NCI-H1694 treated with DMSO at 0.1 percent for 48 hours (cell line): Measurements from ENCODE around the gene CITED2.
A peak's percentile ranks its signal among the peaks of the same experiment; 100 is the strongest.

Source experiments
- DNase-seq: peaks from one replicate; lab custom pipeline; 2025; lab: John Stamatoyannopoulos, UW

Gene CITED2

DNA sequence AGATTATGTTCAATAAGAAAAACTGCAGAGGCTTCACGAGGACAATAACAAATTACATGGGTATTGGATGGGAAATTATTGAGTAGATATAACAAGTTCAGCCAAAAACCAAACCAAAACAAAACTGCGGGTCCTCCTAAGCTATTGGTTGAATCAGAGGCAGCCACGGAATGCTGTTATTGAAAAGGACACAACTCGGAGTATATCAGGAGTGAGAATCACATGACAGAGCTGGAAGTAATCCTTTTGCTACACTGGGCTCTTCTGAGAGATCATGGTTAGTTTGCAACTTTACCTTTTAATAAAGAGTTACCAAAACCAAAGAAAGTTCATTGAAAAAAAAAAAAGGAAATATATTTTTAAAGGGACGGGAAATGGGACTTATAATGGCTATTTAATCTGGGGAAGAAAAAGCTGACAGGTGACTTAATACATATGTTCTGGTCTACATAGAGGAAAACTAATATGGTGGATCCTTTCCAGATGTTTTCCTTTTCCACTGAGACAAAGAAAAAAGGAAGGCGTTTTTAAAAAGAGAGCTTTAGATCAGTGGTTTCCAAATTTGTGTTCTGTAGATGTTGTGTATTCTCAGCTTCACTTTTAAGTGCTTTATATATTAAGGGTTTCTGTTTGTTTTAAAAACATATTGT is 6.9 kb upstream of the CITED2 start:
- DNase-seq, result no peak

DNA sequence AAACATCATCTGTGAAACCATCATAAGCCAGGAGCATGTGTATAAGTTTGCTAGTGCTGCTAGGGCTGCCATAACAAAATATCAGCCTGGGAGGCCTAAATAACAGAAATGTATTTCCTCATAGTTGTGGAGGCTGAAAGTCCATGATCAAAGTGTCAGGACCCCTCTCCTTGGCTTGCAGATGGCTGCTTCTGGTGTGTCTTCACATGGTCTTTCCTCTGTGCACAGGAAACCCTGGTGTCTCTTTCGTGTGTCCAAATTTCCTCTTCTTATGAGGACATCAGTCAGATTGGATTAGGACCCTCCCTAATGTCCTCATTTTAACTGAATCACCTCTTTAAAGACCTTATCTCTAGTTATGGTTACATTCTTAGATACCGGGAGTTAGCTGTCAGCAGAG is 6.2 kb upstream of the CITED2 start:
- no peak for DNase-seq

DNA sequence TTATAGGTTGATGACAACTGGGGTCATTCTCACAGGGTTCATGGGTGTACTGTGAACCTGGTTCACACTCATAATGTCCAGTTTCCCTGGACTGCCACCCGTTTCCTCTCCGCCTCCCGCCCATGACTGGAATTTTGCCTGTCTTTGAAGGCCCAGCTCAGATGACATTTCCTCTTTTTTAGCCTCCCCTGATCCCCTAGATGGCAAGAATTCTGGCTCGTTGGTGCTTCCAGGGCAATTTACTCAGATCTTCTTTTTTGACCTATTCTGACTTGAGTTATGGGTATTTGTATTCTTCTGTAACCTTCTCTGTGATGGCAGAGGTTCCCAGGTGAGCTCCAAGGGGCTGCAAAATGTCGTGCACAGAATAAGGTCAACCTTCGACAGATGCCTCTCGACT is 5.7 kb upstream of the CITED2 start:
- DNase-seq, result no peak

DNA sequence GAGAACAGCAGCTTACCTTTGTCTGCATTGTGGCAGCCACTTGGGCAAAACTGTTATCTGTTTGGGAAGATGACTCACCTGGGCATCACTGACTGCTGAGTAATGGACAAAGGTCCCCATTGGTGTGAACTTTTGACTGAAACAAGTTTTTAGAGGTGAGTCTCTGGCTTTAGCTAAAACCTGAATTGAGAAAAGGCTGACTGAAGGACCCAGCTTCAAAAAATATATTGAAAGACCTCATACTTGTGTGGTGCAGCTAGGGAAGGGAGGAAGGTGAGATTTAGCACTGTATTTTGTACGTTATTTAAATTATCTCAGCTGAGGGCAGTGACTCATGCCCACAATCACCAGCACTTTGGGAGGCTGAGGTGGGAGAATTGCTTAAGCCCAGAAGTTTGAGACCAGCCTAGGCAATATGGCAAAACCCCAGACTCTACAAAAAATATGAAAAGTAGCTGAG is 4.5 kb upstream of the CITED2 start:
- DNase-seq, result no peak

DNA sequence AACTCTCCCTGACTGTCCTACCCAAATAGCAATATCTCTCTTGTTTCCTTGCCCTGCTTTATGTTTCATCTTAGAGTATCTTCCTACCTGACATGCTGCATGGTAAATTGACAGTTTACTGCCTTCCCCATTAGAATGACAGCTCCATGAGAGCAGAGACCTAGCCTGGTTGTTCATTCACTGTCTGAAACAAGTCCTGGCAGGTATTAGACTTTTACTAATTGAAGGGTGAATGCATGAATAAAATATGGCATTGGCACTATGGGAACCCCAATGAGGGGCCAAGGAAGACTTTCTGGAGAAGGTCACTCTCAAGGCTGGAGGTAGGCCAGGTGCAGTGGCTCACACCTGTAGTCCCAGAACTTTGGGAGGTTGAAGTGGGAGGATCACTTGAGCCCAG is 3.8 kb upstream of the CITED2 start:
- DNase-seq, result no peak

DNA sequence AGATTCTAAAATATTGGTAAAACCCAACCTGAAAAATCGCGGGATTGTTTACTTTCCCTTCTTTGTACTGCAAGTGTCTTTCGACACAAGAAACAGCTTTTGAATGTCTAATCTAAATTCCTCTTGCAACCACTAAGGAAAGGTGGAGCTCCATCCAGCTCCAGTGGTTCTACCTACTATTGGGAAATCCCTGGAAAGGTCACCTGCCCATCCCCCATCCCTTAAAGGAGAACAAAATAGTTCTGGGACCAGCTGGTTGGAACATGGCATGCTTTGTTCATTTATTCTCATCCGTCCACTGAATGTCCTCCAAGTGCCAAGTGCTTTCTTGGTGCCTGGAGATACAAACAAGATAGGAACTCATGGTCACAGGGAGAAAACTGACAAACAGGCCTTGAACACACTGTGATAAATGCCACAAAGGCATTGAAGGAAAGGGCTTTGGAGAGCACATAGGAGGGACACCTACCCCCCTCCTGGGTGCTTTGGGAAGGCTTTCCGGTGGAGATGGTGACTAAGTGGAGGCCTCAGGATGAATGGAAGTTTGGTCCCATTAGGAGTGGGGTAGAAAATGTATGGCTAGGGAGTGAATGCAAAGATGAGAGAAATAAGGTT is 2.3 kb upstream of the CITED2 start:
- DNase-seq, result no peak

DNA sequence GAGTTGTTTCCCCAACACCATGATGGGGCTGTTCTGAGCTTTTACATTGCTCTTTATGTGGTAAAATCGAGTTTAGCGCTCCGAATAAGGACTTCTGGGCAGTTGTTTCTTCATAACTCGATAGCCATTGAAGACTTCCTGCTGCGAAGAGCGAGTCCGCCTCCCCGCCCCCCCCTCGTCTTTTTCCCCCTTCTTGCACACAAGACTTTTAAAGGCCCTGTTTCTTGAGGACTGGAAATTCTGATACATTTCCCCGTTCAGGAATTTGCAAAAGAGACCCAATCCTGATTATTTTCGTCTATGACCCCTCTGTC is 1.5 kb upstream of the CITED2 start:
- DNase-seq, result no peak

DNA sequence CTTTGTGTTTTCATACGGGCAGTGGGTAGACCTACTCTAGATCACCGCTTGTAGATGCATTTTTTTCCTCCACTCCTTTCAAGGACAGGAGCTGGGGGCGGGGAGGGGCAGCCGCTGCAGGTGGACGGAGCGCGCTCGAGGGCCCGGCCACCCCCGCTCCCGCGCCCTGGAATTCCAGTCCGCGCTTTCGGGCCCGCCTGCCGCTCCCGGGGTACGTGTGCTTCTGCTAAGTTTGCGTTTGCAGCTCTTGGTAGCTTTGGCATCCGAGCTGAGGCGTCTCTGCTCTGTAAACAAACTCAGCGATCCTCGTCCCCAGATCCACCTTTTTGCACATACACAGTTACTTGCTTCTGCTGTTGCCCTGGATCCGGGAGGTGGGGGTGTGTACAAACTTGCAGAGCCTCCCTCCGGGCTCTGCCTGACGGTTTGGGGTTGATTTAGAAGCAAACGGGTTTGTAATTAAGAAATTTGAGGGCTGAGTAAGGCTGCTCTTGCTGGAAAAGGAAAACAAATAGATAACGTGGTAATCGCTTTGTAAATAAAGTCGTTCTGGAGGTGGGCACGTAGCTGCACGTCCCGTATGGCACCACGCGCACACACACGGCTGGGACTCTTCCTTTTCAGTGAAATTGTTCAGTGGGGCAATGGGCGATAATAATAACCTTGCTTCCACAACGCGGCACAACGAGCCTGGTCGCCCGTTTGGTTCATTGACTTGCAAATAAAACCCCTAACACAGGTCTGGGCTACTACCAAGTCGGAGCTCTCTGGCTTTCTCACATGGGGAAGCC is 973 bp upstream of the CITED2 start:
- DNase-seq, result peak; percentile 93

DNA sequence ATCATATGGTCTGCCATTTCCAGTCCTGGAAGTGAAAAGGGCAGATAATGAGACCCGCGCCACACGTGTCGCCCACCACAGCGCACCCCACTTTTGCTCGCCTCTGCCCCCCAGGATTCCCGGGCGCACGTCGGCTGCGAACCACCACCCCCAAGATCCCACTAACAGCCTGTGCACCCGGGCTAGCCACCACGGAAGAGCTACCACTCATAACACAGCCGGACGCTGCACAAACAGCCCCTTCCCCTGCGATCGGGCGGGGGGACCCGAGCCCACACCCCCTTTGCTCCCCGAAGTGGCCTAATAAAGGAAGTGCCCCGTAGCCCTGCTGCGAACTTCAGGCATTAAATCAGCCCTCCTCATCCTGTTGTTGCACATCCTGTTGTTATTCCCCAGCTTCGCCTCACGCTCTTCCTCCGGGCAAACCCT is 506 bp downstream of the CITED2 start:
- DNase-seq, result no peak

DNA sequence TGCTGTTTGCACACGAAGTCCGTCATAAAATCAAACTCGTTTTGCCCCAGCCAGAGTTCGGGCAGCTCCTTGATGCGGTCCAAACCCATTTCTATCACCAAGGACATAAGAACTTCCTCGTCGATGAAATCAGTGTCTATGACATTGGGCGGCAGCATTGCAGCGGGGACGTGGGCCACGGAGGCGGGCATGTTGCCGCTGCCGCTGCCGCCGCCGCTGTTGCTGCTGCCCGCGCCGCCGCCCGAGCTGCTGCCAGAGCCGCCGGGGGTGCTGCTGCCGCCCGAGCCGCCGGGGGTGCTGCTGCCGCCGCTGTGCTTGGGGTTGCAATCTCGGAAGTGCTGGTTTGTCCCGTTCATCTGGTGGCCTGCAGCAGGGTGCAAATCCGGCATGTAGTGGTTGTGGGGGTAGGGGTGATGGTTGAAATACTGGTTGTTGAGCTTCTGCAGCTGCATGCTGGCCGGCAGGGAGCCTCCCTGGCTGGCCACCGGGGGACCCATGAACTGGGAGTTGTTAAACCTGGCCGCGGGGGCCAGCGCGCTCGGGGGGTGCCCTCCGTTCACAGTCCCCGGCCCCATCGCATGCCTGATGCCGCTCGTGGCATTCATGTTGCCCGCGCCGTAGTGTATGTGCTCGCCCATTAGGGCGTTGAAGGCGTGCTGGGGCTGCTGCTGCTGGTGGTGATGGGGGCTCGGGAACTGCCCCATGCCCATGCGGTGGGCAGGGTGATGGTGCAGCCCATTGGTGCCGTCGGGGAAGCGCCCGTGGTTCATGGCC is 1.1 kb downstream of the CITED2 start:
- peak; percentile 43 for DNase-seq

DNA sequence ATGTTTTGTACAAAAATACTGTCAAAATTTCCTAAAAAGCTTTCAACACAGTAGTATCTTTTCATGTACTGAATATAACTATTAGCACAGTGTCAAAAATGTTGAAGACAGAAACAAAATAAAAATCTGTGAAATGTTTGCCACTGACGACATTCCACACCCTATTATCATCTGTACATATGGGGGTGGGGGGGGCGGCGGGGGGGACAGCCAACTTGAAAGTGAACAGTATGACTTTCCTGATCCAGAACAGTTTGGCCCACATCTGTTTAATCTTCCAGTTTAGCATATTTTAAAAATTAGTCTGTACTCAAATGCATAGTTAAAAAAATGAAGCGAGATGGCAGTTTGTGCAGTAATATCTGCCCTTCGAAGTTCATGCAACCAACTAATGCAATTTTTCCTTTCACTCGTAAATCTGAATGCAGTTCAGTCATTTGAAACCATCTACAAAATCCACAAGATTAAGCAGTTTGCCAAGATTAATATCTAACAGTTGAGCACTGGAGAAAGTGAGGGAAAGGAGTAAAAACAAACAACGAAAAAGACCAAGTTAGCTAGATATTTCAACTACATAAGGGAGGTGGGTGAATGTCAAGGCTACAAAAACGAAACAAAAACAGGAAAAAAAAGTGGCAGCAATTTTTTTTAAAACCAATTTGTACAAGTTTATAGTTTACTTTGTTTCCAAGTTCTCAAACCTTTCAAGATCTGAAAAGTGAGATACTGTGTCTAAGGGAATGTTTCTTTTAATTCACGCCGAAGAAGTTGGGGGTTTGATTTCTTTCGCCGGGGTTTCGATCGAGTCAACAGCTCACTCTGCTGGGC is 1.9 kb downstream of the CITED2 start:
- no peak for DNase-seq

DNA sequence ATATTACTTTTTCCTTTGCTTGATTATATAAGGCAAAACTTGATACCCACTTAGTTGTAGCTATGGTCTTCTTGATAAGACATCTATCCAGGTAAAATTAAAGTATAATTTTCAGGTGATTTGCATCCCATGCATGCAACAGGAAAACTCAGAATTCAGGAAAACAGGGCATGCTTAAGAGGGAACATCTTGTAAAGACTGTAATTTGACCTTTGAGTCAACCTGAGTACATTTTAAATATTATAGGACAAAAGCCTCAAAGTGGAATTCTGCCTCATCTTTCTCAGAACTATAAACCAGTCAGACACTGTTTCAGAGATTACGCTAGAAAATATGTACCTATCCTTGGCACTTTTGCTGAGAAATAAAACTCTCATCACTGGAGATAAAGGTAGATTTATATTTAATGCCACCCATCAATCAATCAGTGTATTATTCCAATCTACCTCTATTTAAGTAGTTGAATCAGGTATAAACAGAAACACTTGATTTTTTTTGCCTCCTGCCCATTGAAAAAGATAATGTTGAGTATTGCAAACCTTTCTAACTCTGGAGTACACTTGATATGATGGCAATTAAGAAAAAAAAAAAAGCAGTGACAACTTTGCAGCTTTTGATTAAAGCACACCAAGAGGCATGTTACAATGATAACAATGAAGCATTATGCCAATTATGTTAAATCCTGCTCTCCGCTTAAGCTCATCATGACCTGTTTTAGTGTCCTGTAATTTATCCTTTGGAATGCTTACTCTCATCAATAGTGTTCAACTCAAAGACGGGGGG is 2.8 kb downstream of the CITED2 start:
- no peak for DNase-seq

DNA sequence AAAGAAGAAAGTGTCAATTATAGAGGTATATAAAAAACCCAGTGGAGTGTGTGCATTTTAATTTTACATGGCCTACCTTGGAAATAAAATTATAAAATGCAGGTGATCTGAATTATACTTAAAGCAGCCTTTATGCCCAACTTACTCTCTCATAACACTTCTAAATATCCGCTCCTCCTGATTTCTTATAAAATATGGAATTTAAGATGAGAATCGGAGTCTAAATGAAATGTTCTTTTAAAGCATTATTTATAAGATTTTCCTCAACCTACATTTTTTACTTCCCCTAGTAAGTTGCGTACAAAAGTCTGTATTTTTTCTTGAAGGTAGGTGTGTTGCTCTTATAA is 3.5 kb downstream of the CITED2 start:
- DNase-seq, result no peak

DNA sequence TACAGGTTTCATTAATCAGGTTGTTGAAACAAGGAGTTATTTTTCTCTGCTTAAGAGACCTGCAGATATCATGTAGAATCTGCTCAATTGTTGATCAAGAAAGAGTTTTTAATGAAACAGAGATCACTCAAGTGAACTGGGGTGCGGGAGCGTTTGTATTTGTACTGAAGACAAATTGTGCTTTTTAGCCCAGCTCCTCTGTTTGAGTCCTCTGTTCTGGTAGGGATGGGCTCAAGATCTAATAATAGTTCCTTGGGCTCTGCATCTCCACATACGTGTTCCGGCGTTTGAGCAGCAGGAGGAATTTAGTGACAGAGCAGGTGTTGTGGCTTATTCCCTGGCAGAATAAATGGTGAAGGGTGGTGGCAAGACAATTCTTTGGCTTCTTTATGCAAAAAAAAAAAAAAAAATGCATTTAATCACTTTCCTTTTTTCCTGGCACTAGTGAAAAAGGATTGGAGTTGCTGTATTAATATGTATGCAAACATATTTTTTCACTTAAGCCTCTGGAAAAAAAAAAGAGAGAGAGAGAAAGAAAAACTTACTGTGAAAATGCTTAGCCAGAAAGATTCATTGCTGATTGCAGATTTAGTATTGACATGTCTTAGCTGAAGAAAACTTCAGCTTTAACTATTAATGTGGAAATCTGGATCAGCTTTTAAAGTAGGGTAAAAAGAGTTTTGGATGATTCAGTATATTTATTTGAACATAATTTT is 4.0 kb downstream of the CITED2 start:
- no peak for DNase-seq

DNA sequence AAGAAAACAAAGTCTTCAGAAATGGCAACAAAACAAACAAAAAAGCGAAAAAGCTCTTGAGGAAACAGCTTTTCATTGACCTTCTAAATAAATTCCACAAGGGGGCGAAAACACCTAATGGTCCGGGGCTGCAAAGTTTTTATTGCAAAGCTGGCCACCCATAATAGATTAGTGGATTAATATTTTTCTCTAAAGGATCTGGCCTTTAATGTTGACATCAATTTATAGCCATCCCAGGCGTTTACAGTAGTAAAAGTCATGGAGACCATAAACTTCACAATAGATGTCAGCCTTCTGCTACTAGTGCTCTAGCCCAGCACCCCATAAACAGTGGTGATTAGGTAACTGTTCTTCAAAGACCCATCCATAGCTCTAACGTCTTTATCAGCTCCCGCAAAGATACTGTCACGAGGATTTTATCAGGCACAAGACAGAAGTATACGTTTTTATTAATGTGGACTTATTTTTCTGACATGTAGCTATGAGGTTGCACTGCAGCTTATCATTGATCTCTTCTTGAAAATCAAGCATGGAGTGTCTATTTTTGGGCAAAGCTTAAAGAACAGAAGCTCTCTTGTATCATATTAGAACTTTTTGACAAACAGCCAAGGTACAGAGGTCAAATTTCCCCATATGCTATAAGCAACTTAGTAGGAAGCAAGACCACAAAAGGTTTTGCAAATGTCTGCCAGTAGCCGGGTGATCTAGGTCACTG is 4.7 kb downstream of the CITED2 start:
- DNase-seq, result peak; percentile 23

DNA sequence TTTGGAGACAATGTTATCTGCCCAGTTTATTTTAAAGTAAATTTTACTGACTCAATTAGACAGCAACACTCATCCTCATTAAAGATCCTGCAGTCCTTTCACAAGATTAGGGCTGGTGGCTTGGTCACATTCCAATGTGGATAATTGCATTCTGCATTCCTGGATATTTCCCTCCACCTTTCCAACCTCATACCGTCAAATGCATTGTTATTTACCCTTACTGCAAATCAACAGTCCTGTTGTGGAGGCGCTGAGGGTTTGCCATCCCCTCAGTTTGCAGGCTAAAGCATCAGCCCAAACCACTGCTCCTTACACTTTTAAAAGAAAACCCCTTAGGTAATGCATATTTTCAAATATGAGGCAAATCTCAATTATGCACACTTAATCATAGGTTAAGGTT is 5.4 kb downstream of the CITED2 start:
- no peak for DNase-seq

DNA sequence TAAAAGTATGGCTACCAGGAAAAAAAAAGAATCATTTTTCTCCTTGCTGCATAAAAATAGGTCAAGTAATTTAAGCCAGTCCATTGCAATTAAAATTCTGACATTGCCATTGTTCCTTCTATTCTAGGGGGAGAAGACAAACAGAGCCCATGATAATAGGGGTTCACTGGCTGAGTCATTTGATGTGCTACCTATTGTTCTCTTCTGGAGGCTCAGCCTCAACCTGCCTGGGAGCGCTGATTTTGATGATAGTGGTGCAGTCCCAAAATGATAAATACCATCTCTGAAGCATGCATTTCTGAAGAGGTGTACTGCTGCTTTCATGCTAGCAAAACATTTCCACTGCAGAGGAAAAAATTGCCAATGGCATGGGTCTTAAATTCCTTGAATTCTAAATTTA is 5.8 kb downstream of the CITED2 start:
- no peak for DNase-seq

DNA sequence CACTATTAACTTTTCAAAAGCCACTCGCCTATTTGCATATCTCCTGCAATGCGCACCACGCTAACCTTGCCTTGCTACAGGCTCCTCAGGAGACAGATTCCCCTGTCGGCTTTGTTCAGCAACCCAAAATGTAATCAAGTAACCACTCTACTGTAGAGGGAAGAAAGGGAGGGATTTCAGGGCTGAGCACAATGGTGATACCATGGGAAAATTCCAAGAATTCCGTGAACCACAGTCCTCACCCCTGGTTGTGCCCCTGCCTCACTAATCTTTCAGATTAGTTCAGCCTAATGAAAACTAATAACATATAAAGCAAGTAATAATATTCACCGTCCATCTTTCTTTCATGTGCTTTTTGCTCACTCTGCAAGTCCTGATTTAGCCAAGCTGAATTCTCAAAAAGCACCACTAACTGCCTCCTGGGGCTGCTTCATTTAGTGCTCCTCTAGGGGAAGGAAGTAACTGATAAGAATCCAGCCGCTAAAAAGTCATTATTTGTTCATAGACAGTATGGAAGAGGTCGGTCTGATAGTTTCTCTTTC is 6.6 kb downstream of the CITED2 start:
- DNase-seq, result no peak

DNA sequence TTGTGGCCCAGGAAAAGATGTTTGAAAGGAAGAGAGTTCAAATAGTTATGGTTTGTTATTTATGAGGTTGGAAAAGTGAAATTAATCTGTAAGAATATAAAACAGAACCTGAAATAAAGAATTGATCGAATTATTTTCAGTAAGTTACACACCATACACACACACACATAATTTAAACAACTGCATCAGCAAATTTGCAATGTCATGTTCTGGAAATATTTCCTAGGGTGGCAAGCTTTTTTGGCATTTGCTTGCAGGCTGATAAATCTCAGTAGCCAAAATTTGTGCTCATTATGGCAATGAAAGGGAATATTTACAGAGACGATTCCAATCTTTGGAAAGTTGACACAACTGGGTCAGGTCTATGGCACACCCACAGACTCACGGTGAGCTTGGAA is 9.5 kb downstream of the CITED2 start:
- DNase-seq, result no peak
